HG02884 (cell line): ENCODE results near the gene PACSIN1.
"Not testable (repeated sequence)": the region's sequence is repeated elsewhere in the genome, so short reads cannot be mapped to it uniquely, and the experiment has no call there.

Experiments
- ATAC-seq: cut with Tn5 transposase; IDR thresholded peaks from one replicate; pipeline ENCODE4 v1.9.1; 2021; ENCODE audit warnings: mild to moderate bottlenecking, moderate library complexity; ENCODE audit not compliant: unreplicated experiment

PACSIN1 gene

GRCh38 chr6:34484899-34485298, 19.0 kb downstream of the PACSIN1 start:
- ATAC-seq: no peak

GRCh38 chr6:34485321-34486060, 19.6 kb downstream of the PACSIN1 start:
- ATAC-seq: no peak

- no peak for ATAC-seq
Measured at GRCh38 chr6:34486106-34486740, 20.3 kb downstream of the PACSIN1 start.

GRCh38 chr6:34486886-34487285, 21.0 kb downstream of the PACSIN1 start:
- ATAC-seq: not testable (repeated sequence)

GRCh38 chr6:34487536-34487935, 21.7 kb downstream of the PACSIN1 start:
- ATAC-seq: no peak

- ATAC-seq: no peak
Measured at GRCh38 chr6:34489207-34489805, 23.4 kb downstream of the PACSIN1 start.

GRCh38 chr6:34490390-34491090, 24.7 kb downstream of the PACSIN1 start:
- no peak for ATAC-seq

- ATAC-seq: no peak
Measured at GRCh38 chr6:34491091-34491430, 25.2 kb downstream of the PACSIN1 start.

- no peak for ATAC-seq
Measured at GRCh38 chr6:34493344-34493743, 27.5 kb downstream of the PACSIN1 start.

- ATAC-seq: no peak
Measured at GRCh38 chr6:34494973-34495372, 29.1 kb downstream of the PACSIN1 start.

GRCh38 chr6:34496103-34496685, 30.3 kb downstream of the PACSIN1 start:
- ATAC-seq: no peak

- no peak for ATAC-seq
Measured at GRCh38 chr6:34497411-34497810, 31.5 kb downstream of the PACSIN1 start.

GRCh38 chr6:34506718-34507117, 40.8 kb downstream of the PACSIN1 start:
- no peak for ATAC-seq

- ATAC-seq: no peak
Measured at GRCh38 chr6:34508425-34508824, 42.5 kb downstream of the PACSIN1 start.

GRCh38 chr6:34509782-34510181, 43.9 kb downstream of the PACSIN1 start:
- ATAC-seq: no peak

- no peak for ATAC-seq
Measured at GRCh38 chr6:34510299-34510698, 44.4 kb downstream of the PACSIN1 start.

GRCh38 chr6:34511214-34511914, 45.5 kb downstream of the PACSIN1 start:
- ATAC-seq: no peak

GRCh38 chr6:34511915-34512737, 46.2 kb downstream of the PACSIN1 start:
- ATAC-seq: no peak

GRCh38 chr6:34512738-34513115, 46.9 kb downstream of the PACSIN1 start:
- no peak for ATAC-seq

GRCh38 chr6:34513646-34514045, 47.8 kb downstream of the PACSIN1 start:
- ATAC-seq: no peak
